Hepatic stellate cell (primary cell): ENCODE data around the gene NT5C1B.
"Not testable (repeated sequence)": the region's sequence is repeated elsewhere in the genome, so short reads cannot be mapped to it uniquely, and the experiment has no call there.

ENCODE experiments used
- DNase-seq: peaks from one replicate; pipeline ENCODE4 v3.0.0; 2011; ENCODE audit warnings: low spot score

The NT5C1B gene

DNA sequence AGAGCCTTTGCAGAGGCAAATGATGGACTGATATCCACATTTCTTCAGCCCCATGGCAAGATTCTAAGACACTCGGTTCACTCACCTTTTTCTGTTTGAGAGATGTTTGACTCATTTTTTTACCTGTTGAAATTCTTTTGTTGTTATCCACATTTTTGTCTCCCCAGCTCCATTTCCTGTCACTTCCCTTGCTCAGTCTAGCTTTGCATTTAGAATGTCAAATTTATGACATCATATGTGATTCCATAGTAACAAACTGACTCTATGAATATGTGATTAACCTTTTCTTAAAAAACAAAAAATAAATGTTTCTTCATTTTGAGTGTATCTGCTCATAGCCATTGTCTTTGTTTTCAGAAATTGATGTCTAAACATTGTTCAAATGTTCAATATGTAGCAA is at the start of gene NT5C1B:
Gene NT5C1B, minus strand, starts transcription at position 216 of the 400 bp plus-strand sequence. Its CDS starts 101 bp downstream, at position 115.
- DNase-seq = no peak

DNA sequence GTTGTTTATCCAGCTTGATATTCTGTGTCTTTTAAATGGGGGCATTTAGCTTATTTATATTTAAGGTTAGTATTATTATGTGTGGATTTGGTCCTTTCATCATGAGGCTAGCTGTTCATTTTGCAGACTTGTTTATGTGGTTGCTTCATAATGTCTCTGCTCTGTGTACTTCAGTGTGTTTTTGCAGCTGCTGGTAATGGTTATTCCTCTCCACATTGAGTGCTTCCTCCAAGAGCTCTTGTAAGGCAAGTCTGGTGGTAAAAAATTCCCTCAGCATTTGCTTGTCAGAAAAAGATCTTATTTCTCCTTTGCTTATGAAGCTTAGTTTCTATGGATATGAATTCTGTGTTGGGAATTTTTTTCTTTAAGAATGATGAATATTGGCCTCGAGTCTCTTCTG is 47.8 kb upstream of the NT5C1B start:
- DNase-seq = no peak

DNA sequence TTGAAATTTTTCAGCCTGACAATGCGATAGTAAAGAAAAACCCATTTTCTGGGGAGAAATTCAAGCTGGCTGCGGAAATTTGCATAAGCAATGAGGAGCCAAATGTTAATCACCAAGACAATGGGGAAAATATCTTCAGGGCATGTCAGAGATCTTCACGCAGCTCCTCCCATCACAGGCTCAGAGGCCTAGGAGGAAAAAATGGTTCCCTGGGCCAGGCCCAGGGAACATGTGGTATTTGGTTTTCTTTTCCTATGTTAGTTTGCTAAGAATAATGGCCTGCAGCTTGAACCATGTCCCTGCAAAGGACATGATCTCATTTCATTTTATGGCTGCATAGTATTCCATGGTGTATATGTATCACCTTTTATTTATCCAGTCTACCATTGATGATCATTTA is 43.3 kb upstream of the NT5C1B start:
- DNase-seq = not testable (repeated sequence)

DNA sequence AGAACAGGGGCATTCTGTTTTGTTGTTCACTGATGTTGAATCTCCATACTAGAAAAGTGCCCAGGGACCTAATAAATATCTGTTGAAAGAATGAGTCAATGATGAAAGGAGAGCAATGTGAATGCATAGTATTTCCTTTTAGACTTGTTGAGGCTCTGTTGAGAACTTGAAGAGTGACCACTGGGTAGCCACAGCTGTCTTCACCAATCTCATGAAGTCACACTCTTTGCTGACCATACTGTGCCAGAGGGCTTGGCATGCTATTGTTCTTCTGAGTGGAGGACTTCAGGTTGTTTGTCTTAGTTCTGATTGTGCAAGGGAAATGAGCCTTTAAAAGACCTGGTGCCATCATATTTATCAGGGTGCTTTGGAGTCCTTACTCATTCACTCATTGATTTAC is 41.6 kb upstream of the NT5C1B start:
- no peak for DNase-seq

DNA sequence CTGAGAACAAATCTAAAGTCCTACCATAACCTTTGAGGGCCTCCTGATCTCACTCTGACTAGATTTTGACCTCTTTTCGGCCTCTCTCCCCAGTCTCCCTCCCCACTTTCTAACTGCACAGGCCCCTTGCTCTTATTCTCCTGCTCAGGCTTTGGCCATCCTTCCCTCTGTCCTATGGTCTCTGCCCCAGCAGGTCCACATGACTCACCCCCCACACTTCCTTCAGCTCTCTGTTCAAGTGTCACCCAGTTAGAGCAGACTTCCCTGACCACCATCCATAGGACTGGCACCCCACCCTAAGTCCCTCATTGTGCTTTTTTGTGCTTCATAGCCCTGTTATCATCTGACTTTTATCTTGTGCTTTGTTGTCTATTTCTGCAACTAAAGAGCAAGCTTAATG is 41.2 kb upstream of the NT5C1B start:
- DNase-seq = no peak

DNA sequence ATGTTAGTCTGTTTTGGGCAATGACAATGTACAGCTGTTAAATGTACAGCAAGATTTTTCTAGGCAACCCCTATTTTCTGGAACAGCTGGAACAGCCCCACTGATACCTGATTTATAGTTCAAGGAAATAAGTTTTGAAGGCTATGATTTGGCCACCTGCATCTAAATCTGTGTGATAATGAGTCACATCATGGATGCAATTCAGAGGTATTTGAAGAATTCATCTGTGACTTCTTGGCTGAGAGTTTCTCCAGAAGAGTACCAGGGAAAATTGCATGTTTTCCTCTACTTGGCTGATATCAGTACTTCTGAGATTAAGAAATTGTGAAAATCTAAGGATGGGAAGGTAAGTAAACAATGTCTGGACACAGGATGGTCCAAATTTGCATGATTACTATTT is 40.7 kb upstream of the NT5C1B start:
- peak; percentile 22 for DNase-seq

DNA sequence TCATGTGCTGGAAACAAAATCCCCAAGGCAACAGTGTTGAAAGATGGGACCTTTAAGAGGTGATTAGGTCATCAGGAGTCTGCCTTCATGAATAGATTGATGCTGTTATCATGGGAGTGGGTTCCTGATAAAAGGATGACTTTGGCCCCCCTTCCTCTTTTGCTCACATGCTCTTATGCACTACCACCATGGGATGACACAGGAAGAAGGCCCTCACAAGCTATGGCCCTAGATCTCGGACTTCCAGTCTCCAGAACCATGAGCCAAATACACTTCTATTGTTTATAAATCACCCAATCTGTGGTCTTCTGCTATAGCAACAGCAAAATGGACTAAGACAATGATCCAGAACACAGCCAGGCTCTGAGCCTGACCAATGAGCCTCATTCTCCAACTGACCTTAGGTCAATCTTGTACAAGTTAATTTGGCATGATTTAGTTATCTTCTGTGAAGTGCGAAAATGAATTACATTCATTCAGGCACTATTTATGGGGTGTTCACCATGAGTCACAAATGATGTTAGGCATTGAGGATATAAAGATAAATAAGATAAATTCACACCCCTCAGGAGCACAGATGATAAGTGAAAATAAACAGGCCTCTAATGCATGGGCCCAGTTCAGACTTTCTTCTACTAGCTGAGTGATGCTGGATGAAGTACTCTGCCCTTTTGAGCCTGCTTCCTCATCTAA is 37.7 kb upstream of the NT5C1B start:
- DNase-seq = no peak

DNA sequence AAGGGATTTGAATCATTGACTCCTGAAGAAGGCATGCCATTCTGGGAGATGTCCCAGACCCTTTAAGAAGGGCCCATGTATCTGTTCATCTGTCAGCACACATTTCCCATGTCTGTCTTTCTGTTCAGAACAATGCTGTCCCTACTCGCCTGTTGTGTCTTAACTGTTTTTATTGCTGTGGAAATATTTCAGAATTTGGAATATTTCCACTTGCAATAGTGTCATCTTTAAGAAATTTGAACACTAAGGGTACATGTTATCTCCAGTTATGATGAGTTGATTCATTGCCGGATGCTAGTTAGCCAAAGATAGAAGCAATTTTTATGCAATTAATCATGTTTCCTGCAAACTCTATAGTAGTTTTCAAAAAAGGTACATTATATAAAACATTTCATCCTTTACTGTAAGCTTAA is 36.9 kb upstream of the NT5C1B start:
- peak; percentile 22 for DNase-seq

DNA sequence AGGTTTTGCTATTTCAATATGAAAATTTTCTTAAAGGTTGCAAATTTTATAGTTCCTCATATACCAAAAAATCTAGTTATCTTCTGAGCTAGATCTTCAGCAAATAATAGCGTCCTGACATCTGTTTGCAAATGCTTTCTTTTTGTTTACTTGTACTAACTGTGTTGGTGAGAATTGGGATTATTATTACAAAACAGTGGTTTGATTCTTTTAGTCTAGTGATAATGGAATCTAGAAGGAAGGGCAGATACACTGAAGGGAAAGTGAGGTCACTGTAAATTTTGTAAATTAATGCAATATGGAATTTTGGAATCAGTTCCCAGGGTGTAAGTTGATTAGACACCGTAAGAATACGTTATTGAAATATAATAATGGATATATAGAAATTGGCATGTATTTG is 36.2 kb upstream of the NT5C1B start:
- DNase-seq = no peak

DNA sequence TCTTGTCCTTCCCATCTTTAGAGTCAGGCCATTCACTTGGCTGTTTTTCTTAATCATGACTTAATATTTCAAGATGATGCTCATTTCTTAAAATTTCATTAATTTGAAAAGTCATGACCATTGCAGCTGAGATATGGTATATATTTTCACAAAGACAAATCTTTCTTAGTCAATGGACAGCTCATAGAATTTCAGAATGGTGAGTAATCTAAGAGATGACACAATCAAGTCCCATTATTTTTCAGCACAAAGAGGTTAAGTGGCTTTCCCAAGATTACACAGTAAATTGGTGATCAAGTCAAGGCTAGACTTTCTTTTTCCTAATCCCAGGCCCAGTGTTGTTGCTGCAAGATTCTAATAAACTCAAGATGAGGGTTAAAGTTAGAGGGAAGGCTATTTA is 34.4 kb upstream of the NT5C1B start:
- DNase-seq = no peak

DNA sequence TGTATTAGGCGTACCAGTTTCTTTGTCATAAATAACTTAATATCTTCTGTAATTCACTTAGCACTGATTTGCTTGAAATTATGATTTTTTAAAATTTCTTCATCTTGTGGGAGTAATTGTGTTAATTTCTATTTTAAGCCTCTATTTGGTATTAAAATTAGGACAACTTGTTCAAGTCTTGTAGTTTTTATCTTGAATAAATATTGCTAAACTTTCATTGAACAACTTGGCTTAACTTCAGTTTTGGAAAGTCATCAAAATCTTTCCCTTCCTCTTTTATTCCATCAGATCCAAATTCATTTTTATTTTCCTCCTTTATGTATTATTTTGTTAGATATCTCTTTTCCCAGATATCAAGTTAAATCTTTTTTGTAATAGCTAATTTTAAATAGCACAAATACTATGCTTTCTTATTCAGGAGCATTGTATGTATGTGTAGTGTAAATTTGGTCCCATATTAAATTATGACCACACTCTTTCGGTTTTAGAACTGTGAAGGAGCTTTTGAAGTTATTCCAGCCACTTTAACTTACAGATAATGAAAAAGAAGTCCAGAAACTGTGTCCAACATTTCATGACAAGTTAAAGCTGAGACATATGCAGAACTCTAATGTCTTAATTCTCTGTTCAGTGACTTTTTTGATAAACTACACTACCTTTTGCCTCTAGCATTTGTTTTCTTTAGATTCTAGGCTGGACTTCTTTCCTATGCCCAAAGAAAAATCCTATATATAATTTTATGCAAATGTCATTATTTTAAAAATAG is 31.7 kb upstream of the NT5C1B start:
- no peak for DNase-seq

DNA sequence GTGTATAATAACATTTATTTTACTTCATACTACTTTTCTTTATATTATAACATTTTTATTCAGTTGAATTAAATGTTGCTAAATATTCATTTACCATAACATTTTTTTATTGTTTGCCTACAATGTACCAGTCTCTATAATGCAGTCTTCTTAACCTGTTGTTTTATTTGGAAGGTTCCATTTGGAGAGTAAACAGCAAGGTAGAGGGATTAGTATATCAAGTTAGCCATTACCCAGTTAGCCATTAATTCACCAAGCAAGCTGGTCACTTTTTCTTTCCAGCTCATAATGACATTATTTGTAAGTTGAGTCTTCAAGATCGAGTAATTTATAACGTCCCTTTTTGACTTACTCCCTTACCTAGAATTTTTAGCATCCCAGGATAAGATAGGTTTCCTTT is 29.7 kb upstream of the NT5C1B start:
- DNase-seq = no peak

DNA sequence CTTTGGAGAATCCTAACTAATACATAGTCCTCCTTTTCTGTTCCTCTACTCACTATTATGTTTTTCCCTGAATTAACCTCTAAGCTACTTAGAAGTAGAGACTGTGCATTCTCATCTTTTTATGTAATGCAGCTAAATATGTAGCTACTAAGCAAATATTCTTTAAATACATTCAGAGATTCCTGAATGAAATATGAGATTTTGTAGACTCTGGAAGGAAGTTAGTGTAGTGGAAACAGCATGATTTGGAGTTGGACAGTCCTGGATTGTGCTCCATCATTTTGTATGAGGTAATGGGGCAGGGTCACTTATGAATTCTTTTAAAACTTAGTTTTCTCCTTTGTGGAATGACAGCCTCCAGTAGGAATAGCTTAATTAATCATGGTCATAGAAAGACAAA is 24.7 kb upstream of the NT5C1B start:
- no peak for DNase-seq

DNA sequence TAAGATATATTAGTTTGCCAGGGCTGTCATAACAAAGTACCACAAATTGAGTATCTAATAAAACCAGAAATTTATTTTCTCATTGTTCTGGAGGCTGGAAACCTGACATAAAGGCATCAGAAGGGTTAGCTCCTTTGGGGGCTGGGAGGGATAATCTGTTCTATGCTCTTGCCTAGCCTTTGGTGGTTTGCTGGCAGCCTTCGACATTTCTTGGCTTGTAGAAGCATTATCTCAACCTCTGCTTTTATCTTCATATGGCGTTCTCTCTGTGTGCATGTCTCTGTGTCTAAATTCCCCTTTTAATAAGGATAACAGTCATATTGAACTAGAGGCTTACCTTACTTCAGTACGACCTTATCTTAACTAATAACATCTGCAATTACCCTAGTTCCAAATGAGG is 22.8 kb upstream of the NT5C1B start:
- no peak for DNase-seq

DNA sequence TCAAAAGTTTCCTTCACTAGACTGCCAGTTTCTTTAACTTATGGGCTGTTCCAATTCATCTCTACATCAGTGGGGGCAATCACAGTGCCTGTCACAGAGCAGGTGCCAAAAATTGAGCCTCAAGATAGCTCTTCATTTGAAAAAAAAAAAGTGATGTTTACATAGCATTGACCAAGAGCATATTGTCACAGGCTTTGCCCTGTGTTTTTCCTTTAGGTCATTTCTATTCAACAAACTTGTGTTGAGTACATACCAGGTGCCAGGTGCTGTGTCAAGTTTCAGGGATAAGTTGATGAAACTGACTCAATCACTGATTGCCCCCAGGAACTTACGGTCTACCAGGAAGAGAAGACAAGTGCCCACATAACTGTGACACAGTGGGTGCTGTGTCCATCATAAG is 22.2 kb upstream of the NT5C1B start:
- DNase-seq = no peak

DNA sequence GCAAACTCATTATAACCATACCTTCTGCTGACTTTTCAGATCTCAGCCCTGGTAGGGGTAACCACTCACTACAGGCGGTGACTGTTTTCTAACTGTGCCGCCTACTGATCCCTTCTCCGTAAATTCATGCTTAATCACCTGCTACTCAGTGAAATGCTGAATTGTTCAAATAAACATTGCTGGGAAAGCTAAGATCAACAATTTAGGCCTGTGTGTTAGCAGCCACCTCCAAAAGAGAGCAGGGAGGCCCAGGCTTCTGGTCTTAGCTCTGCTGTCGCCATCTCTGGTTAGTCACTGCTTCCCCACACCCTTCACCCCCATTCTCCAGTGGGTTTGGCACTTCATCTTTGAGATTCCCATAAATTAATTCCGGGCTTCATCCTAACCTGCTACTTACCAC is 21.8 kb upstream of the NT5C1B start:
- no peak for DNase-seq

DNA sequence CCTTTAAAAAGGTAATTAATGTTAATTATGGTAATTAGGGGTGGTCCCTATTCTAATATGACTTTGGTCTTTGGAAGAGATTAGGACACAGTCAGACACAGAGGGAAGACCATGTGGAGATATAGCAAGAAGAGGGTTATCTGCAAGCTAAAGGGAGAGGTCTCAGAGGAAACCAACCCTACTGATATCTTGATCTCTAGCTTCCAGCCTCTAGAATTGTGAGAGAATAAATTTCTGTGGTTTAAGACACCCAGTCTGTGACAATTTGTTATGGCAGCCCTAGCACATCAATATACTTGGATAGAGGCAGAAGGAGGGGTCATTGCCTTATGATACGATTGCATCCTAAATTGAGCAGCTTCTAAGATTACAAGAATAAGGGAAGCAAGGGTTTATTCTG is 21.3 kb upstream of the NT5C1B start:
- DNase-seq = no peak

DNA sequence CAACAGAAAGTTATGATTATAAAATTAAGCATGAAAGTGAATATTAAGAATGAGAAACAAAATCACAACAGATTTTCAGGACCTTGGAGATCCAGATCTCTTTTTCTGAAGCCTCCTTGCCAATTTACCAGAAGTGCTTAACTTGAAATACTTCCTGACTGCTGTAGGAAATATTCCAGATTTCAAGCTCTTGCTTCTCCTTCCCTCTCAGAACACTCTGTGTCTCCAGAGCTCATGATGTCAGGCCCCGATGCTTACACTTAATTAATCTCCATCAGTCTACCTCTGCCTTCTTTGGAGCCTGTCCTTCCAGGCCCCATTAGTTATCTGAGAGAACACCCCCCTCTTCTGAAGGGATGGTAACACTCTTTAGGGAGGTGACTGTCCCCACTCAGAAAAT is 20.7 kb upstream of the NT5C1B start:
- DNase-seq = no peak

DNA sequence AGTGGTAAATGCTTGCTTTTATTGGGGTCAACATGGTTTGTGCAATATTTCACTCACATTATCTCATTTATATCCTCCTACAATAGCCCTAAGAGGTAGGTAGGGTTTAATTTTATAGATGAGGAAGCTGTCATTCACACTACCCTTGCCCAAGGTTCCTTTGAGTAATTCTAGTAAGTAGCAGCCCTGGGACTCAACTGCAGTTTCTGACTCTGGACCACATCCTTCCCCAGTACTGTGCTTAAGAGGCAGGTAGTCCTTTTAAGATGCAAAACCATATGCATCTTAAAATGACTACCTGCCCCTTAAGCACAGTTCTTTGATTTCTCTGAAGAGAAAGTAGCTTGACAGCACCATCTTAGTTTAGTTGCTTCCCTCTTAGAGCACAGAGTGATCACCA is 15.7 kb upstream of the NT5C1B start:
- no peak for DNase-seq

DNA sequence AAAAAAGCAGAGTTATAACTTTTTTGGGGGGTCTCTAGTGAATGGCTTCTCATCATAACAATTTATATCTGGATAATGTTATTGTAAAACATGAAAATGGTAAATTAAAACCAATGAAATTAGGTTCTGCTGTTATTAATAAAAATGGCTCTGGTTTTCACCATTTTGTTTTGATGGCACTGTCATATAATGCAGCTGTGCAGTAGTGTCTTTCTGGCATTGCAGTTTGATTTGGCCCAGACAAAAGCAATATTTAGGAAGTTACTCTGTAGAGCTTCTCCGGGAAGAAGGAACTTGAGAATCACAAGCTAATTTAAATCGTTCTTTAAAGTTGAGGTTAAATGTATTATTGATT is 15.1 kb upstream of the NT5C1B start:
- no peak for DNase-seq

DNA sequence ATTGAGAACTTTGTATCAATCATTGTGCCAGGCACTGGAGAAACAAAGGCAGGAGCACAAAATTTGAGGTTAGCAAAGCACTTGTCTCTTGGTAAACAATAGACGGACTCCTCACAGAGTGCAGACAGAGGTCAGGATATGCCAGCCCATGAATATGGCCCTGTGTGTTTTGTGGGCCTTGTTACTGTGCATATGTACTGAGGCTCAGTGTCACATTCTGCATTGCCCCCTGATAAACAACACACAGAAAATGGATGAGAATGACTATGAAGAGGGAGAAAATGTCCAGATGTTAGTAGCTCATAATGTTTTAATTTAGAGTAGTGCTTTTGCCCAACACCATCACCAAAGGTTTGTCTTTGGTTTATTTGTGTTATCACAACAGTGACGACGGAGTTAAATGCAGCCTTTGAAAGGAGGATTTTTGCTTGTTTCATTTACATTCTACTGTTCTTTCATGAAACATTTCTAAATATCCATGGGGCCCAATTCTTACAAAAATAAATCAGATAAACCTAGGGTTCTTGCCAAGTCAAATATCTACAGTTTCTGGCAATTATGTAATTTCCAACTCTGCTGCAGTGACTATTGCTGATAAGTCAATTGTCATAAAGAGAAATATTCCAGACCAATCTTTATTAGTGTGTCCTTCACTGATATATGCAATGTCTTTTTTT is 14.6 kb upstream of the NT5C1B start:
- no peak for DNase-seq

DNA sequence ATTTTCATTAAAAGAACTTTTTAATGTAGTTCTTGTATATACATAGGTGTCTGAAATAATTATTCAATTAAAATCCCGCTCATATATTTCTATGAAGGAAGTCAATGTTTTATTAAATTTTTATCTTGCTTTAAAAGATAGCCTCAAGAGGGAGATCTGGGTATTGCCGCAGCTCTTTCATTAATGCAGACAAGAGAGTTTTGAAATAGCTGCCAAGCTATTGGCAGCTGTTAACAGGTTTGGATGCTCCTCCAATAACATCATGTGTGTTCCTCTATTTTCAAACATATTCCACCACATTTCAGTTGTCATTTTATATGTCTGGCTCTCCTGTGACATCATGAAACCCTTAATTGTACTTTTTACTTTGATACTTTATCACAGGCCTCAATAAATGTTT is 12.9 kb upstream of the NT5C1B start:
- no peak for DNase-seq

DNA sequence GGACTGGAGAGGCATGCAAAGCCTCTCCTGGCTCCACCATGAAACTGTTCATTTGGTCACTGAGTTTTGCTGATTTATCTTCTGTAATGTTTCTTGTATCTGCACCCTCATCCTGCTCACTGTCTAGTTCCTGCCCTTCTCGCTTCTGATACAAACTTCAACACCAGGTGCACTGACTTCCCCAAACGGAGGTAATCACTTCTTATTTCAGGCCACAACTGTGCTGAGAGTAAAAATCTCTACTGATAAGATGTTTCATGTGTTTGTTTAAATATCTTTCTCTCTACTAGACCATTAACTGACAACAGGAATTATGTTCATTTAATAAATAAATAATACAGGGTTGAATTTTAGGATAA is 10.9 kb upstream of the NT5C1B start:
- DNase-seq = no peak
